ENCODE data around the gene EXOC2.

- no peak for TF ChIP-seq CTCF (IDR thresholded peaks at IDR 0.05)
- no peak for TF ChIP-seq EZH2 (IDR thresholded peaks at IDR 0.05; ENCODE audit: borderline replicate concordance, insufficient read depth, low read depth, low read length, poor library complexity, severe bottlenecking)
Observed at GRCh38 chr6:448296-449056, 244.5 kb downstream of the EXOC2 start.

All from B cell (primary cell).